ENCODE data around the gene COG1.
"Not testable (repeated sequence)": the region's sequence is repeated elsewhere in the genome, so short reads cannot be mapped to it uniquely, and the experiment has no call there.

Gene COG1, protein sequence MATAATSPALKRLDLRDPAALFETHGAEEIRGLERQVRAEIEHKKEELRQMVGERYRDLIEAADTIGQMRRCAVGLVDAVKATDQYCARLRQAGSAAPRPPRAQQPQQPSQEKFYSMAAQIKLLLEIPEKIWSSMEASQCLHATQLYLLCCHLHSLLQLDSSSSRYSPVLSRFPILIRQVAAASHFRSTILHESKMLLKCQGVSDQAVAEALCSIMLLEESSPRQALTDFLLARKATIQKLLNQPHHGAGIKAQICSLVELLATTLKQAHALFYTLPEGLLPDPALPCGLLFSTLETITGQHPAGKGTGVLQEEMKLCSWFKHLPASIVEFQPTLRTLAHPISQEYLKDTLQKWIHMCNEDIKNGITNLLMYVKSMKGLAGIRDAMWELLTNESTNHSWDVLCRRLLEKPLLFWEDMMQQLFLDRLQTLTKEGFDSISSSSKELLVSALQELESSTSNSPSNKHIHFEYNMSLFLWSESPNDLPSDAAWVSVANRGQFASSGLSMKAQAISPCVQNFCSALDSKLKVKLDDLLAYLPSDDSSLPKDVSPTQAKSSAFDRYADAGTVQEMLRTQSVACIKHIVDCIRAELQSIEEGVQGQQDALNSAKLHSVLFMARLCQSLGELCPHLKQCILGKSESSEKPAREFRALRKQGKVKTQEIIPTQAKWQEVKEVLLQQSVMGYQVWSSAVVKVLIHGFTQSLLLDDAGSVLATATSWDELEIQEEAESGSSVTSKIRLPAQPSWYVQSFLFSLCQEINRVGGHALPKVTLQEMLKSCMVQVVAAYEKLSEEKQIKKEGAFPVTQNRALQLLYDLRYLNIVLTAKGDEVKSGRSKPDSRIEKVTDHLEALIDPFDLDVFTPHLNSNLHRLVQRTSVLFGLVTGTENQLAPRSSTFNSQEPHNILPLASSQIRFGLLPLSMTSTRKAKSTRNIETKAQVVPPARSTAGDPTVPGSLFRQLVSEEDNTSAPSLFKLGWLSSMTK

DNA sequence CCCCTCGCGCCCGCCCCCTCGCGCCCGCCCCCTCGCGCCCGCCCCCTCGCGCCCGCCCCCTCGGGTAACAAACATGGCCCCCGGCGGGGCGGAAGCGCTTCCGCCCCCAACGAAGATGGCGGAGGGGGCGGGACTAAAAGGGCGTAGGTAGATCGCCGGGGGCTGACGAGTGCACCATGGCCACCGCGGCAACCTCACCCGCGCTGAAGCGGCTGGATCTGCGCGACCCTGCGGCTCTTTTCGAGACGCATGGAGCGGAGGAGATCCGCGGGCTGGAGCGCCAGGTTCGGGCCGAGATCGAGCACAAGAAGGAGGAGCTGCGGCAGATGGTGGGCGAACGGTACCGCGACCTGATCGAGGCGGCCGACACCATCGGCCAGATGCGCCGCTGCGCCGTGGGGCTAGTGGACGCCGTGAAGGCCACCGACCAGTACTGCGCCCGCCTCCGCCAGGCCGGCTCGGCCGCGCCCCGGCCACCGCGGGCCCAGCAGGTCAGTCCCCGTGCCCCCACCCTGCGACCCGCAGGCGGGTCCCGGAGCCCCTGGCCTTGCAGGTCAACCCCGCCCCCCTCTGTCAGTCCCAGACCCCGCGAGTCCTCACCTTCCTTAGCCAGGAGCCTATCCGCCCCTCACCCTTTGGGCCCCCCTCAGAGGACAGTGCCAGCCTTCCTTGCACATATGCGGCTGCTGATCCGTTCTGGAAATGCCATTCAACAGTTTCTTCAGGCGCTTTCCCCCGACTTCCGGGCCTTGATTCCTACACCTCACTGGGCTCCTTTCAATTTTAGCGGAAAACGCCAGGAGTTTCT lies at the start of gene COG1:
Gene COG1 (plus strand): TSS at position 162 of the 808 bp plus-strand sequence. CDS start 15 bp downstream, at position 177.
- H3K9me3 Mint-ChIP-seq: no peaks in the 10 kb centered on the region
- peaks cover 39% of the 10 kb centered on the region for H3K4me1 Mint-ChIP-seq
- peak within 1 kb of the TSS; percentile 98 for H3K27ac Mint-ChIP-seq
- DNase-seq: peak; percentile 94
- peaks cover 21% of the 10 kb centered on the region for H3K36me3 Mint-ChIP-seq
- peak within 1 kb of the TSS; percentile 98 for H3K4me3 Mint-ChIP-seq
- CTCF ChIA-PET: interaction anchor here (1.3 to 6.6 kb wide), 3 partner anchors 35 to 177 kb away, joined by 3 to 34 read pairs (median 17); a partner anchor contains a TSS
- H3K27me3 Mint-ChIP-seq: no peaks in the 10 kb centered on the region

GRCh38 chr17:73144209-73144608 lies 48.6 kb upstream of the COG1 start:
- DNase-seq, H3K27ac Mint-ChIP-seq, H3K4me3 Mint-ChIP-seq, H3K27me3 Mint-ChIP-seq, H3K36me3 Mint-ChIP-seq: not testable (repeated sequence)
- CTCF ChIA-PET: interaction anchor here (0.9 to 1.7 kb wide), 3 partner anchors 416 to 419 kb away, joined by 4 read pairs; no protein-coding TSS in a partner anchor
- Mint-ChIP-seq H3K9me3 (peaks cover 41% of the 10 kb centered on the region), H3K4me1 (peaks cover 16% of the 10 kb centered on the region)

- peaks cover 16% of the 10 kb centered on the region for H3K4me1 Mint-ChIP-seq
- peaks cover 5% of the 10 kb centered on the region for H3K36me3 Mint-ChIP-seq
- no peak overlapping the region for H3K4me3 Mint-ChIP-seq
- no peak overlapping the region for H3K27ac Mint-ChIP-seq
- H3K9me3 Mint-ChIP-seq: peaks cover 45% of the 10 kb centered on the region
- no peak for DNase-seq
- peaks cover 3% of the 10 kb centered on the region for H3K27me3 Mint-ChIP-seq
- CTCF ChIA-PET: interaction anchor here (1.7 kb wide), 1 partner anchor 417 kb away, joined by 4 read pairs; no protein-coding TSS in a partner anchor
Measured at GRCh38 chr17:73145641-73146040, 47.2 kb upstream of the COG1 start.

DNA sequence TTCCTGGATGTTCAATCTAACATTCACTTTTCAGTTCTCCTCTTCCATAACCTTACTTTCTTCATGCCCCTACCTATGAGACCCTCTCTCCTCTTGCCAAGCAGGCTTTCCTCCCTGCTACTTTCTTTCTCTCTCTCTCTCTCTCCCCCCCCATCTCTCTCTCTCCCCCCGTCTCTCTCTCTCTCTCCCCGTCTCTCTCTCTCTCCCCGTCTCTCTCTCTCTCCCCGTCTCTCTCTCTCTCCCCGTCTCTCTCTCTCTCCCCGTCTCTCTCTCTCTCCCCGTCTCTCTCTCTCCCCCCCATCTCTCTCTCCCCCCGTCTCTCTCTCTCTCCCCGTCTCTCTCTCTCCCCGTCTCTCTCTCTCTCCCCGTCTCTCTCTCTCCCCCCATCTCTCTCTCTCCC lies 45.1 kb upstream of the COG1 start:
- H3K27me3 Mint-ChIP-seq, H3K4me3 Mint-ChIP-seq: not testable (repeated sequence)

DNA sequence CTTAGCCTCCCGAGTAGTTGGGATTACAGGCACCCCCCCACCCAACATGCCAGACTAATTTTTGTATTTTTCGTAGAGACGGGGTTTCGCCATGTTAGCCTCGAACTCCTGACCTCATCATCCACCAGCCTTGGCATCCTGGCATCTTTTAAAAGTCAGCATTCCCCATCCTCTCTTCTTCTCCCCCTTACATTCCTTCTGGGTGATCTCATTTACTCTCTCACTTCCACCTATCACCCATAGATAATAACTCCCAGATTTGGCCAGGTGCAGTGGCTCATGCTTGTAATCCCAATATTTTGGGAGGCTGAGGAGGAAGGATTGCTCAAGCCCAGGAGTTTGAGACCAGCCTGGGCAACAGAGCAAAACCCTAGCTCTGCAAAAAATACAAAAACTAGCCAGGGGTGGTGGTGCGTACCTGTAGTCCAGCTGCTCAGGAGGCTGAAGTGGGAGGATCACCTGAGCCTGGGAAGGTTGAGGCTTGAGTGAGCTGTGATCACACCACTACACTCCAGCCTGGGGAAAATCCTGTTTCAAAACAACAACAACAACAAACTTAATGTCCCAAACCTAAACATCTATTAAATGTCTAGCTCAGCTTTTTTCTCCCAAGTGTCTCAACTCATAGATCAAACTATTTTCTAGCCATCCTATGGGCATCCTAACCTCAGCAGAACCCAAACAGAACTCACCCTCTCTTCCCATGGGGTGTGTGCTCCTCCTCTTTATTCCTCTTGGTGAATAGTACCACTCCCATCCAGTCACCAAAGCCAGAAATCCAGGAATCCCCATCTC lies 44.1 kb upstream of the COG1 start:
- peaks cover 3% of the 10 kb centered on the region for H3K36me3 Mint-ChIP-seq
- H3K27me3 Mint-ChIP-seq: peaks cover 4% of the 10 kb centered on the region
- CTCF ChIA-PET: no interaction called here
- peaks cover 41% of the 10 kb centered on the region for H3K9me3 Mint-ChIP-seq
- peaks cover 7% of the 10 kb centered on the region for H3K4me1 Mint-ChIP-seq
- H3K27ac Mint-ChIP-seq: no peak overlapping the region
- DNase-seq: no peak
- H3K4me3 Mint-ChIP-seq: no peak overlapping the region

More for the DNA sequence above, 45.1 kb upstream of the COG1 start:
- CTCF ChIA-PET, DNase-seq, H3K27ac Mint-ChIP-seq, H3K36me3 Mint-ChIP-seq: not testable (repeated sequence)
- H3K9me3 Mint-ChIP-seq: peaks cover 45% of the 10 kb centered on the region
- H3K4me1 Mint-ChIP-seq: peaks cover 16% of the 10 kb centered on the region

- CTCF ChIA-PET, H3K36me3 Mint-ChIP-seq, H3K4me3 Mint-ChIP-seq, H3K4me1 Mint-ChIP-seq, H3K27me3 Mint-ChIP-seq, DNase-seq, H3K27ac Mint-ChIP-seq: not testable (repeated sequence)
- H3K9me3 Mint-ChIP-seq: peaks cover 25% of the 10 kb centered on the region
Measured at GRCh38 chr17:73150622-73151300, 42.1 kb upstream of the COG1 start.

DNA sequence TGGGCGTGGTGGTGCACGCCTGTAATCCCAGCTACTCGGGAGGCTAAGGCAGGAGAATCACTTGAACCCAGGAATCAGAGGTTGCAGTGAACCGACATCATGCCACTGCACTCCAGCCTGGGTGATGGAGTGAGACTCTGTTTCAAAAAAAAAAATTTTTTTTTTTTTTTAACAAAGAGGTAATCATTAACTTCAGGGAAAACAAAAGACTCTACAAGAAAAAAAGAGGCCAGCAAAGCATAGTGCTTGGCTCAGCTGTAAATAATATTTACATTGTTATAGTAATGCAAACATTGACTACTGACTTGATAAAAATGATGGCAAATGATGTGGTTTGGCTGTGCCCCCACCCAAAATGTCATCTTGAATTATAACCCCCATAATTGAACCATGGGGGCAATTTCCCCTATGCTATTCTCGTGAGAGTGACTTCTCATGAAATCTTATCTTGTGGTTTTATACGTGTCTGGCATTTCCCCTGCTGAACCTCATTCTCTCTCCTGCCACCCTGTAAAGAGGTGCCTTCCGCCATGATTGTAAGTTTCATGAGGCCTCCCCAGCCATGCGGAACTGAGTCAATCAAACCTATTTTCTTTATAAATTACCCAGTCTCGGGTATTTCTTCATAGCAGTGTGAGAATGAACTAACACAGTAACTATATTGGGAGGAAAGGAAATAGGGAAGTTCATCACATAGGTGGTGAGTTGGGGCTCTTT lies 40.8 kb upstream of the COG1 start:
- H3K4me1 Mint-ChIP-seq: peaks cover 4% of the 10 kb centered on the region
- H3K36me3 Mint-ChIP-seq: no peaks in the 10 kb centered on the region
- no peak overlapping the region for H3K27ac Mint-ChIP-seq
- peaks cover 23% of the 10 kb centered on the region for H3K27me3 Mint-ChIP-seq
- H3K4me3 Mint-ChIP-seq: no peak overlapping the region
- CTCF ChIA-PET: no interaction called here
- DNase-seq: no peak
- H3K9me3 Mint-ChIP-seq: peaks cover 15% of the 10 kb centered on the region

GRCh38 chr17:73155410-73156165 lies 37.3 kb upstream of the COG1 start:
- H3K27ac Mint-ChIP-seq: no peak overlapping the region
- H3K9me3 Mint-ChIP-seq: no peaks in the 10 kb centered on the region
- CTCF ChIA-PET: interaction anchor here (0.6 to 7.1 kb wide), 14 partner anchors 9 to 596 kb away, joined by 3 to 92 read pairs (median 4); partner anchors contain the start of gene SSTR2
- DNase-seq: no peak
- peaks cover 4% of the 10 kb centered on the region for H3K4me1 Mint-ChIP-seq
- peaks cover 46% of the 10 kb centered on the region for H3K27me3 Mint-ChIP-seq
- no peak overlapping the region for H3K4me3 Mint-ChIP-seq
- no peaks in the 10 kb centered on the region for H3K36me3 Mint-ChIP-seq

DNA sequence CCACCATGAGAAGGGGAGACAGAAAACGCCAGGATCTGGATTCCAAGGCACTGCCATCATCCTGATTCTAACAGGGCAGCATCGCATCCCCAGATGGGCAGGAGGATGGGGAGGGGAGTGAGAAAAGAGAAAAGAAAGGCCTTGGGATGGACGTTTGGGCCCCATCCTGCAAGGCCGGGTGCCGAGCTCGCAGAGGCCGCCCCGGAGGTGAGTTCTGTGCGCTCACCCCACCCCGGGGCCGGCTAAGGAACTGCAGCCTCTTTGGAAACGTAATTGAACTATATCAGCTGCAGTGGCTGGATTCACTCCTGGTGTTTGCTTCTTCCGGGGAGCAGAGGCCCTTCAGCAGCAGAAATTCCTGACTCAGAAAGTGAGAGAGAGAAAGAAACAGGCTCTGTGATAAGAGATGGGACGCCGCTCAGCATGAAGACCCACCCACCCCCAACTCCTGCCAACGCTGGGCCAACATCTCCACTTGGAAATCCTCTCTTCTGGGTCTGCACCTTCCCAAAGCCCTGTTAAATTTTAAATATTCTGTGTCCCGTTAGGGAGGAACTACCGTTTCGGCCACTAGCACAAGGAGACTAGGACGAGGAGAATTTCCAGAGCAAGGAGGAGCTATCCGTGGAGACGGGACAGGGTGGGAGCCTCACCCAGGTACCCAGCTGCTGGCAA lies 36.6 kb upstream of the COG1 start:
- CTCF ChIA-PET: interaction anchor here (0.6 to 7.1 kb wide), 16 partner anchors 9 to 597 kb away, joined by 3 to 92 read pairs (median 4); partner anchors contain the start of gene SSTR2
- peak; percentile 73 for DNase-seq
- Mint-ChIP-seq H3K4me3 (no peak overlapping the region), H3K4me1 (peaks cover 4% of the 10 kb centered on the region), H3K36me3 (no peaks in the 10 kb centered on the region), H3K27me3 (peaks cover 51% of the 10 kb centered on the region), H3K27ac (no peak overlapping the region), H3K9me3 (no peaks in the 10 kb centered on the region)

DNA sequence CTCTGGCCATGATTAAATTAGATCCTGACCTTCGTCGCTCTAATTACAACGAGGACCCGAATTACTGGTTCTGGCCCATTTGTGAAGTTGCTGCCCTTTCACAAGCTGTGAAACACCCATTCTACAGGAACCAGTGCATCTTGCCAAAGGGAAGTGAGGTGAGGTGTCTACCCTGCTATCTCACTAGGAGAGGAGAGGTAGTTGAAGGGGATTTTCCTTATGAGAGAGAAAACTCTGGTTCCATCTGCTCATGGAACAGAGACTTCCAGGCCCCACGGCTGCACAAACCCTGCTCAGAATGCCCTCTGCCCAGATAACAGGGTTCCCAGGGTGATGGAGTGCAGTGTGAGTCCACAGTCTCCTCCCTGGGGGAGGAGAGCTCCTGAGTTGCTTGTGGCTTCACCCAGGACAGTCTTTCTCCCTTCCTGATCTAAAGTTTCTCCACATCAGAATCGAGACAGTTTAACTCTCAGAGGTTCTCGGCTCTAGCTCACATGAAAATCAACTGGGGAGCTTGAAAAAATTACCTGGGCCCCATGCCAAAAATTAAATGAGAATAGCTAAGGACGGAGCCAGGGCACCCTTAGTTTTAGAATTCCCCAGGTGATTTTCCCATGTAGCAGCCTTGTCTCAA lies 35.9 kb upstream of the COG1 start:
- Mint-ChIP-seq H3K4me3 (no peak overlapping the region), H3K27ac (no peak overlapping the region), H3K4me1 (peaks cover 4% of the 10 kb centered on the region), H3K36me3 (no peaks in the 10 kb centered on the region), H3K9me3 (no peaks in the 10 kb centered on the region), H3K27me3 (peaks cover 58% of the 10 kb centered on the region)
- CTCF ChIA-PET: interaction anchor here (0.6 to 7.1 kb wide), 13 partner anchors 8 to 597 kb away, joined by 3 to 92 read pairs (median 4); partner anchors contain the start of gene SSTR2
- DNase-seq: no peak

GRCh38 chr17:73157521-73157890 lies 35.3 kb upstream of the COG1 start:
- Mint-ChIP-seq H3K27me3 (peaks cover 63% of the 10 kb centered on the region), H3K27ac (no peak overlapping the region), H3K4me3 (no peak overlapping the region), H3K4me1 (peaks cover under 1% of the 10 kb centered on the region), H3K36me3 (no peaks in the 10 kb centered on the region), H3K9me3 (no peaks in the 10 kb centered on the region)
- DNase-seq: no peak
- CTCF ChIA-PET: interaction anchor here (1.6 to 7.1 kb wide), 5 partner anchors 9 to 598 kb away, joined by 5 to 92 read pairs (median 38); no protein-coding TSS in a partner anchor

Measured in activated naive CD4-positive, alpha-beta T cell treated with anti-CD3 and anti-CD28 coated beads, Interleukin-2, amount 10 ng/mL, durations not matched to agents 7 days and 5 days (primary cell).